CD8-positive, alpha-beta memory T cell (primary cell): ENCODE measurements around the gene A3GALT2. TPM values are rescaled to one million over a fixed set of nuclear protein-coding genes. Genes with fewer than 3 reads are reported as not detected.

ENCODE experiments used
- polyA plus RNA-seq: library from polyadenylated mRNA; unstranded; fragments of 300-500 nt; fragmentation: Illumina TruSeq; gene quantifications from one replicate; pipeline ENCODE4 v1.2.3, GENCODE V29; 2021
- total RNA-seq, 2 experiments: library from RNA; stranded (reverse); gene quantifications; one replicate each; pipeline ENCODE4 v1.2.3, GENCODE V29; 2021

A3GALT2 gene
- total and polyA plus RNA-seq, 3 experiments from 2014 or later, result not detected

Other genes starting within 250 kb of the A3GALT2 start
- 1 to 10 TPM; 2.1 to 2.5 TPM for gene AZIN2, start 239.9 kb downstream of the A3GALT2 start, total RNA-seq
- 4.9 TPM for gene AZIN2, start 239.9 kb downstream of the A3GALT2 start, polyA plus RNA-seq
- 1 to 10 TPM; 5.0 to 5.5 TPM for gene TRIM62, start 139.1 kb downstream of the A3GALT2 start, total RNA-seq
- gene TRIM62, start 139.1 kb downstream of the A3GALT2 start, polyA plus RNA-seq, result 7.0 TPM
- 1 to 10 TPM; 8.5 to 9.9 TPM for gene ZNF362, start 64.6 kb downstream of the A3GALT2 start, total RNA-seq
- gene ZNF362, start 64.6 kb downstream of the A3GALT2 start, polyA plus RNA-seq, result 26.4 TPM
- gene PHC2, start 110.0 kb upstream of the A3GALT2 start, total RNA-seq, result 10 to 100 TPM; 25.5 to 25.8 TPM
- gene PHC2, start 110.0 kb upstream of the A3GALT2 start, polyA plus RNA-seq, result 34.2 TPM
- 1 to 10 TPM; 3.3 to 3.6 TPM for gene ZSCAN20, start 151.5 kb upstream of the A3GALT2 start, total RNA-seq
- gene ZSCAN20, start 151.5 kb upstream of the A3GALT2 start, polyA plus RNA-seq, result 1.4 TPM